Breast epithelium (tissue), 3 donors: ENCODE measurements around the gene ICAM2.

Experiments used
- CTCF ChIP-seq, 3 donors: fragments of 450-650 bp; IDR thresholded peaks; one replicate each; pipeline ENCODE4 v1.5.1; 2016 to 2017; ENCODE audit warnings: antibody characterized with exemption in 3 of 3, mild to moderate bottlenecking in 3 of 3, moderate library complexity in 3 of 3
- POLR2A ChIP-seq: fragments of 450-650 bp; IDR thresholded peaks from one replicate; pipeline ENCODE4 v1.6.1; 2016; ENCODE audit warnings: antibody characterized with exemption, mild to moderate bottlenecking, moderate library complexity
- POLR2AphosphoS5 ChIP-seq, 3 donors: sonication (generic); formaldehyde crosslinking; IDR thresholded peaks; one replicate each; pipeline ENCODE4 v1.6.1; 2017; ENCODE audit warnings: antibody characterized with exemption in 3 of 3

GRCh38 chr17:63973247-63973646 is 47.2 kb downstream of the ICAM2 start:
- no peak for TF ChIP-seq CTCF (IDR thresholded peaks at IDR 0.05)
- TF ChIP-seq POLR2A: no peak
- no peak for TF ChIP-seq POLR2AphosphoS5 (IDR thresholded peaks at IDR 0.05)
